B cell (primary cell): Measurements from ENCODE around the gene MOAP1. TPM values are rescaled to one million over a fixed set of nuclear protein-coding genes. Genes with fewer than 3 reads are reported as not detected.
A peak's percentile ranks its signal among the peaks of the same experiment; 100 is the strongest.
"Not testable (repeated sequence)": the region's sequence is repeated elsewhere in the genome, so short reads cannot be mapped to it uniquely, and the experiment has no call there.

ENCODE experiments used
- ATAC-seq: fragments of 200-7000 bp; cut with Tn5 transposase; one replicate; pipeline ENCODE4 v1.10.0; 2021; ENCODE audit warnings: low read depth, mild to moderate bottlenecking, moderate number of reproducible peaks, moderate library complexity
- CTCF ChIA-PET: fragments of 350-600 bp; sonication (Branson Sonifier 250); formaldehyde crosslinking; loops from one replicate; lab custom pipeline; 2021; ENCODE audit warnings: antibody characterized with exemption, inconsistent platforms; lab: Charles Lee
- POLR2A ChIA-PET: fragments of 350-600 bp; sonication (Branson Sonifier 250); formaldehyde crosslinking; loops from one replicate; lab custom pipeline; 2021; ENCODE audit warnings: antibody characterized with exemption; lab: Charles Lee
- DNase-seq: peaks from one replicate; pipeline ENCODE4 v3.0.0; 2013
- H2AFZ ChIP-seq: 2 replicates; pipeline ENCODE4 v1.6.1; 2012; ENCODE audit warnings: mild to moderate bottlenecking, low read depth, low read length; ENCODE audit not compliant: insufficient read depth, poor library complexity, severe bottlenecking
- H3K27ac ChIP-seq, 2 donors: 1 replicate in 1 of 2; 2 replicates in 1 of 2; pipeline ENCODE4 v1.5.1; 2012 to 2013; ENCODE audit warnings: low read length in 2 of 2, mild to moderate bottlenecking in 2 of 2, moderate library complexity in 1 of 2
- H3K27me3 ChIP-seq, 4 experiments: fragments of 200-600 bp in 1 of 4; sonication (generic) in 1 of 4; replicated peaks in 1 of 4; 1 replicate in 2 of 4; 2 replicates in 2 of 4; pipeline versions ENCODE4 v1.6.1 to v1.7.0; 2013 to 2016; ENCODE audit warnings: low read length in 3 of 4, mild to moderate bottlenecking in 2 of 4, mixed read lengths in 1 of 4, moderate library complexity in 1 of 4; ENCODE audit not compliant: insufficient read depth in 4 of 4, control insufficient read depth in 3 of 4; ENCODE audit errors: control extremely low read depth in 1 of 4
- H3K36me3 ChIP-seq, 2 experiments: replicated peaks in 1 of 2; 1 replicate in 1 of 2; 2 replicates in 1 of 2; pipeline versions ENCODE4 v1.6.1 to v1.7.1; 2013; ENCODE audit warnings: low read length in 1 of 2; ENCODE audit not compliant: insufficient read depth in 2 of 2, control insufficient read depth in 1 of 2; ENCODE audit errors: control extremely low read depth in 1 of 2, extremely low read depth in 1 of 2
- H3K4me1 ChIP-seq, 2 donors: fragments of 200-600 bp in 1 of 2; sonication (generic) in 1 of 2; 1 replicate in 1 of 2; 2 replicates in 1 of 2; pipeline versions ENCODE4 v1.5.1 to v1.6.1; 2013 to 2017; ENCODE audit warnings: low read length in 2 of 2; ENCODE audit not compliant: control insufficient read depth in 2 of 2, insufficient read depth in 2 of 2
- H3K4me2 ChIP-seq: replicated peaks from 2 replicates; pipeline ENCODE3; 2012; ENCODE audit warnings: mild to moderate bottlenecking, low read depth, low read length; ENCODE audit not compliant: poor library complexity, severe bottlenecking
- H3K4me3 ChIP-seq, 5 experiments: fragments of 200-600 bp in 1 of 5; sonication (generic) in 1 of 5; 1 replicate in 3 of 5; 2 replicates in 2 of 5; pipeline versions ENCODE4 v1.5.1 to v1.7.0; 2011 to 2016; ENCODE audit warnings: low read length in 4 of 5, mild to moderate bottlenecking in 4 of 5, low read depth in 2 of 5, control low read depth in 1 of 5, moderate library complexity in 1 of 5; ENCODE audit not compliant: insufficient read depth in 1 of 5; ENCODE audit errors: control extremely low read depth in 1 of 5, extremely low read depth in 1 of 5
- H3K79me2 ChIP-seq: fragments of 200-600 bp; sonication (generic); one replicate; pipeline ENCODE4 v1.6.0; 2016; ENCODE audit warnings: low read length; ENCODE audit not compliant: control insufficient read depth, insufficient read depth
- H3K9ac ChIP-seq: fragments of 200-600 bp; sonication (generic); 2 replicates; pipeline ENCODE4 v1.6.1; 2017; ENCODE audit warnings: mild to moderate bottlenecking, low read length, moderate library complexity
- H3K9me3 ChIP-seq, 3 donors: one replicate each; pipeline versions ENCODE4 v1.6.1 to v1.7.1; 2013; ENCODE audit warnings: low read length in 2 of 3; ENCODE audit not compliant: control insufficient read depth in 2 of 3, insufficient read depth in 1 of 3; ENCODE audit errors: control extremely low read depth in 1 of 3
- H4K20me1 ChIP-seq: 2 replicates; pipeline ENCODE4 v1.6.0; 2012; ENCODE audit warnings: mild to moderate bottlenecking, low read length; ENCODE audit not compliant: insufficient read depth, control insufficient read depth, poor library complexity, severe bottlenecking
- H3K27ac Mint-ChIP-seq: one replicate; pipeline ENCODE4 v1.8.0; 2021; ENCODE audit warnings: mixed read lengths
- H3K27me3 Mint-ChIP-seq: one replicate; pipeline ENCODE4 v1.8.0; 2021; ENCODE audit warnings: mixed read lengths
- H3K4me1 Mint-ChIP-seq: one replicate; pipeline ENCODE4 v1.8.0; 2021; ENCODE audit warnings: mixed read lengths
- H3K4me3 Mint-ChIP-seq: one replicate; pipeline ENCODE4 v1.8.0; 2021; ENCODE audit warnings: mixed read lengths
- H3K9me3 Mint-ChIP-seq: one replicate; pipeline ENCODE4 v1.8.0; 2022; ENCODE audit warnings: mixed read lengths; ENCODE audit not compliant: insufficient read depth
- CTCF ChIP-seq: fragments of 200-600 bp; IDR thresholded peaks from one replicate; pipeline ENCODE4 v1.8.0; 2022; ENCODE audit warnings: antibody characterized with exemption, mild to moderate bottlenecking
- EZH2 ChIP-seq: IDR thresholded peaks from 2 replicates; pipeline ENCODE4 v1.6.1; 2012; ENCODE audit warnings: borderline replicate concordance, low read depth, mild to moderate bottlenecking, moderate library complexity, low read length; ENCODE audit not compliant: insufficient read depth, poor library complexity, severe bottlenecking
- WGBS: methylation state at CpG from one replicate; pipeline ENCODE4 v1.1.5; 2013; ENCODE audit warnings: missing lambda C conversion rate; ENCODE audit not compliant: insufficient coverage; 5-methylcytosine and 5-hydroxymethylcytosine counted together
- intact Hi-C: fragments of 100-400 bp; cut with micrococcal nuclease; formaldehyde crosslinking; loops from one replicate; pipeline ENCODE4 v1.10.0; 2022
- polyA minus RNA-seq: library from RNA; depleted of rRNA, polyadenylated mRNA; stranded (reverse); fragments of >200 nt; gene quantifications from 2 replicates; pipeline ENCODE4 v1.2.3, GENCODE V29; 2012
- polyA plus RNA-seq: library from polyadenylated mRNA; depleted of rRNA; stranded (reverse); fragments of >200 nt; gene quantifications from 2 replicates; pipeline ENCODE4 v1.2.3, GENCODE V29; 2012
- total RNA-seq, 2 donors: library from RNA; stranded (reverse); fragments of 120-200 nt in 1 of 2; gene quantifications; 1 replicate in 1 of 2; 2 replicates in 1 of 2; pipeline versions ENCODE4 v1.2.3 to v1.2.4, GENCODE V29; 2013 to 2022

The MOAP1 gene
- total RNA-seq (30.8 and 31.2 TPM in 2 replicates), polyA plus RNA-seq (74.9 and 110 TPM in 2 replicates), polyA minus RNA-seq (42.2 and 64.5 TPM in 2 replicates)
- 57.5 TPM for total RNA-seq (2013)

GRCh38 chr14:93184391-93185348 is at the start of gene MOAP1, which contains the start of gene LYSET:
Gene MOAP1, minus strand, starts transcription at chr14:93184897. Its CDS starts 655 bp downstream, at chr14:93184242.
Gene LYSET, plus strand, starts transcription at chr14:93185317. Its CDS starts 89 bp downstream, at chr14:93185406.
- intact Hi-C loops: loop anchor here (1.0 to 10.0 kb wide), 7 partner anchors 23 to 1672 kb away; partner anchors contain the start of genes BTBD7, GOLGA5, GON7 and ITPK1
- ChIA-PET CTCF (interaction anchor here (0.6 to 2.8 kb wide), 6 partner anchors 9 to 71 kb away, joined by 3 to 20 read pairs (median 6); partner anchors contain the start of genes GON7 and UBR7), POLR2A (interaction anchor here (1.3 to 1.9 kb wide), 4 partner anchors 22 to 391 kb away, joined by 4 to 11 read pairs (median 5); partner anchors contain the start of genes GOLGA5, GON7, ITPK1 and UBR7)
- peak within 1 kb of the TSS; percentile 98 for H3K27ac Mint-ChIP-seq
- peak; percentile 20 for TF ChIP-seq CTCF
- no peak for TF ChIP-seq EZH2
- H3K27me3 Mint-ChIP-seq: no peaks in the 10 kb centered on the region
- ATAC-seq (peak; percentile 86), DNase-seq (peak; percentile 97)
- Histone ChIP-seq H3K36me3 (peaks cover 0 to 25% of the 10 kb centered on the region in 2 experiments), H4K20me1 (peaks cover 14% of the 10 kb centered on the region), H3K4me1 (peaks cover 16 to 26% of the 10 kb centered on the region in 2 donors), H3K27ac (peak within 1 kb of the TSS; percentile 97 to 98), H3K4me3 (peak within 1 kb of the TSS; percentile 85 to 96 (median 90)), H2AFZ (peak within 1 kb of the TSS; percentile 78), H3K27me3 (no peaks in the 10 kb centered on the region), H3K9ac (peak within 1 kb of the TSS; percentile 98), H3K9me3 (no peaks in the 10 kb centered on the region), H3K4me2 (peak within 1 kb of the TSS; percentile 83), H3K79me2 (peaks cover 31% of the 10 kb centered on the region)
- H3K9me3 Mint-ChIP-seq: no peaks in the 10 kb centered on the region
- peaks cover 32% of the 10 kb centered on the region for H3K4me1 Mint-ChIP-seq
- H3K4me3 Mint-ChIP-seq: peak within 1 kb of the TSS; percentile 97
- WGBS: under 1% methylated on average over 122 of the region's 124 CpGs

- H3K9ac ChIP-seq, H3K27ac Mint-ChIP-seq, ATAC-seq, H3K27me3 Mint-ChIP-seq, H3K27ac ChIP-seq, H3K4me3 Mint-ChIP-seq, H3K4me3 ChIP-seq, H4K20me1 ChIP-seq, H3K9me3 Mint-ChIP-seq, H2AFZ ChIP-seq, POLR2A ChIA-PET, H3K4me1 ChIP-seq, DNase-seq, H3K79me2 ChIP-seq, H3K9me3 ChIP-seq, H3K4me2 ChIP-seq, intact Hi-C loops: not testable (repeated sequence)
- CTCF ChIA-PET: interaction anchor here (0.7 to 1.5 kb wide), 5 partner anchors 16 to 656 kb away, joined by 3 to 4 read pairs (median 4); no protein-coding TSS in a partner anchor
- Histone ChIP-seq H3K27me3 (peaks cover 0 to 11% (median 0%) of the 10 kb centered on the region in 4 experiments), H3K36me3 (peaks cover 6 to 12% of the 10 kb centered on the region in 2 experiments)
- WGBS: 100% methylated on average over 2 of the region's 5 CpGs
- H3K4me1 Mint-ChIP-seq: peaks cover 12% of the 10 kb centered on the region
Observed at GRCh38 chr14:93233078-93233477, 48.4 kb upstream of the MOAP1 start.
